ENCODE data around the gene ANKRD27.
"Not testable (repeated sequence)": the region's sequence is repeated elsewhere in the genome, so short reads cannot be mapped to it uniquely, and the experiment has no call there.

ANKRD27 gene

GRCh38 chr19:32688311-32688710 lies 13.3 kb upstream of the ANKRD27 start:
- DNase-seq: no peak

DNA sequence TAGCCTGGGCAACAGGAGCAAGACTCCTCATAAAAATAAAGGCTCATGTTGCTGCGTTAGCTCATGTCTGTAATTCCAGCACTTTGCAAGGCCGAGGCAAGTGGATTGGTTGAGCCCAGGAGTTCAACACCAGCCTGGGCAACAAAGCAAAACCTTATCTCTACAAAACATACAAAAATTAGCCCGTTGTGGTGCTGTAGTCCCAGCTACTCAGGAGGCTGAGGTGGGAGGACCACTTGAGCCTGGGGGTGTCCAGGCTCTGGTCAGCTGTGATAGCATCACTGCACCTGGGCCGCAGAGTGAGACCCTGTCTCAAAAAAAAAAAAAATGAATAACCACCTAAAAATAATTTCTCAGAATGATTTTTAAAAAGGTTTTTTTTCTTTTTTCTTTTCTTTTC lies 12.7 kb upstream of the ANKRD27 start:
- DNase-seq: no peak

GRCh38 chr19:32686847-32687475 lies 12.0 kb upstream of the ANKRD27 start:
- no peak for DNase-seq

- no peak for DNase-seq
These were observed 7.3 kb upstream of the ANKRD27 start for GRCh38 chr19:32682317-32682716.

- no peak for DNase-seq
These were observed 6.0 kb upstream of the ANKRD27 start for GRCh38 chr19:32680986-32681385.

DNA sequence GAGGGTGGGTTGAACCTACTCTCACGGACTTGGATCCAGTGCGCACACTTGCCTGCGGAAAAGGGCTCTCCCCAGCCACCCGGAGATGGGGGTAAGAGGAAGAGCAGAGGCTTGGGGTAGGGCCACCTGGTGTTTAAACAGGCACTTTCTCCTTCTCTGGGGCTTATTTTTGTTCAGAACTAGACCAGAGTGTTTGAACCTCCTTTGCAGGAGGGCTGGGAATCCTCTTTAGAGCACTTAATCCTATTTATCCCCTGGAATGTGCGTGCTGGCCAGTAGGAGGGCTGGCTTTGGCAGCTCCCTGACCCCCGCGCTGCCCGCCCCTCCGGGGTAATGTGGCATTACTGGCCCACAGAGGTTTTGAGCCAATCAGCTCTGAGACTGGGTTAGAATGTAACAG lies 2.7 kb upstream of the ANKRD27 start:
- peak; percentile 4 for DNase-seq

DNA sequence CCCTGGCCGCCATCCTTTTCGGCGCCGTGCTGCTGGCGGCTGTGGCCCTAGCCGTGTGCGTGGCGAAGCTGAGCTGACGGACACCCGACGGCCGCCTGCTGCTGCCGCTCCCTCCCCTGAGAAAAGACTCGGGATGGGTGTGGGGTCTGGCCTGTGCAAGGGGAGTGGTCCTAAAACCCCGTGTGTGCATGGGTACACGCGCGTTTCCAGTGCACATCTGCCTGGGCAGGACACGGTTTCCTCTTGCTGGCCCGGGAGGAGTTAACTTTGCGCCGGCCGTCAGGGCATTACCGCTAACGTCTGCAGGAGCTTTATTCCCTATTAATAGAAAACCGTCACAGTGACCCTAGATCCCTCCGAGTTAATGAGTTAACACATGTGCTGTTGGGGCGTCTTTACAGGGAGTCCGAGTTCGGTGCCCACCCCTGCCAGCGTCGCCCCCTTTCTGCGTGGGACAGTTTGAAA lies 1.9 kb upstream of the ANKRD27 start:
- no peak for DNase-seq

DNA sequence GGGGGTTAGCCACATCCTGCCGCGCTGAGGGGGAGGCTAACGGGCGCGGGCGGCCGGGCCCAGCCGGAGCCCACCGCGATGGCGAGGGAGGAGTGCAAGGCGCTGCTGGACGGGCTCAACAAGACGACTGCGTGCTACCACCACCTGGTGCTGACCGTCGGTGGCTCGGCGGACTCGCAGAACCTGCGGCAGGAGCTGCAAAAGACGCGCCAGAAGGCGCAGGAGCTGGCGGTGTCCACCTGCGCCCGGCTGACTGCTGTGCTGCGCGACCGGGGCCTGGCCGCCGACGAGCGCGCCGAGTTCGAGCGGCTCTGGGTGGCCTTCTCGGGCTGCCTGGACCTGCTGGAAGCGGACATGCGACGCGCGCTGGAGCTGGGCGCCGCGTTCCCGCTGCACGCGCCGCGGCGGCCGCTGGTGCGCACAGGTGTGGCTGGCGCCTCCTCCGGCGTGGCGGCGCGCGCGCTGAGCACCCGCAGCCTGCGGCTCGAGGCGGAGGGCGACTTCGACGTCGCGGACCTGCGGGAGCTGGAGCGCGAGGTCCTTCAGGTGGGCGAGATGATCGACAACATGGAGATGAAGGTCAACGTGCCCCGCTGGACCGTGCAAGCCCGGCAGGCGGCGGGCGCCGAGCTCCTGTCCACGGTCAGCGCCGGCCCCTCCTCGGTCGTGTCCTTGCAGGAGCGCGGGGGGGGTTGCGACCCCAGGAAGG lies 1.4 kb upstream of the ANKRD27 start:
- peak; percentile 82 for DNase-seq

GRCh38 chr19:32675720-32676185 lies 773 bp upstream of the ANKRD27 start, which contains the start of gene RGS9BP:
Gene RGS9BP (plus strand): TSS chr19:32675848. CDS start chr19:32676264, 416 bp downstream.
- DNase-seq: peak; percentile 75

DNA sequence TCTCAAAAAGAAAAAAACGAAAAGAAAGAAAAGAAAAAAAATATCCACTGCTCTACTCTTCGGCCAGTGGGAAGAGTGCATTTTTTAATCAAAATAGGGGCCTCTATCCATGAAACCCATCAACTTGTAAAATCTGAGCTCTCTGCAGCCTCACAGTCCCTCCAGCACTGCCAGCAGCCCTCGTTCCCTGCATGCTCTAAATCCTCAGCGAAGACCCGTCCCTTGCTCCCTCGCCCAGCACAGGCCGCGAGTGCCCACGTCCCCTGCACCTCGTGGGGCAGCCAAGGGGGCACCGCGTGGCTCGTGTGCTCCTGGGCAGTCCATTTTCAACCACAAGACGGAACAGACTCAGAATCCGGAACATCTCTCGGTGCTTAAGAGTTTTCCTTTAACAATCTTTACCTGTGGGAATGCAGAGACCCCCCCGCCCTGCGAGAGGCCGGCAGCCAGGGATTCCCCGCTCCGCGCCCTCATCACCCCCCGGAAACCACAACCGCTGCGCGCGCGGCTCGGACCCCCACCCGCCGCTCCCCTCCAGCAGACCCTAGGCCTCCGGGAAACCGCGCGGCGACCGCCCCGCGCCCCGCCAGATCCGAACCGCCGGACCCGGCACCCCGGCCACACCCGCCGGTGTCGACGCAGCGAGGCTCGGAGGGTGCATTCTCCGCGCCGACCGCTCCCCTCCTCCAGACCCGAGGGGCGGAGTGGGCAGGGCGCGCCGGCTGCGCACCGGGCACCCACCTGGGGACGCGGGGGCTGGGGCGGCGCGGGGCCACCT lies 638 bp downstream of the ANKRD27 start:
- DNase-seq: peak; percentile 60

- no peak for DNase-seq
These were observed 1.4 kb downstream of the ANKRD27 start for GRCh38 chr19:32673573-32673972.

DNA sequence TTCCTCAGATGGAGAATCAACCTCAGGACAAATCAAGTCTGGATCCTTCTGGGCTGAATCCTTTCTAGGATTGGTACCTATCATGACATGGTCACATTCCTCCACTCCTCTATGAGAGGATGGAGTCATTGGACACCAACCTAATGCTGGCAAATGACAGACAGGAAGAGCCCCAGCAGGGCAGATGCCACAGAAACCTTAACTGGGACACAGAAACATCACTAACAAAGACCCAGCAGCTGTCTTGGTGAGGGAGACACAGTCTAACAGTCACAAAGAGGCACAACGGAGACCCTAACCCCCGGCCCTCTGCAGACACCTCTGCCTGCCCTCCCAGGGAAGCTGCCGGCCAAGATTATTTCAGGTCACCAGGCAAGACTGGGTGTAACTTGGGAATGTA lies 2.1 kb downstream of the ANKRD27 start:
- DNase-seq: no peak

- no peak for DNase-seq
These were observed 2.9 kb downstream of the ANKRD27 start for GRCh38 chr19:32671883-32672593.

- DNase-seq: no peak
These were observed 5.7 kb downstream of the ANKRD27 start for GRCh38 chr19:32669310-32669709.

GRCh38 chr19:32666084-32666483 lies 8.9 kb downstream of the ANKRD27 start:
- no peak for DNase-seq

- no peak for DNase-seq
These were observed 12.8 kb downstream of the ANKRD27 start for GRCh38 chr19:32662186-32662585.

GRCh38 chr19:32661318-32661717 lies 13.7 kb downstream of the ANKRD27 start:
- DNase-seq: no peak

GRCh38 chr19:32658527-32658926 lies 16.5 kb downstream of the ANKRD27 start:
- no peak for DNase-seq

DNA sequence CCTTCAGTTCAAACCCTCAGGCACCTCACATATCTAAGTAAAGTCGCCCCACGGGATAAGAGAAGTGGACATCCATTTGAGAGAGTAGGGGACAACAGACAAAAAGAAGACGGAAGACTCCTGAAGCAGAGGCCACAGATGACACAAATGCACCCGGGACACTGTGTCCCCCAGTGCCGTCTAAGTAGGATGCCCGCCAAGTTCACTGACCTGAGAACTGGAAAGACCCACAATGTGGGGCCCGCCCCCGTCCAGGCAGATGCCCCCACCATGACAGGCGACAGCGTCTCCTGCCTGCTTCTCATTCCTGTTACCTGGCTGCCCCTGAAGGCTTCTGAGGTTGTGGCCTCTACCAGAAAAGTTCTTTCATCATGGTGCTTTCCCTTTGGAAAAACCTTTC lies 16.9 kb downstream of the ANKRD27 start:
- DNase-seq: no peak

GRCh38 chr19:32656379-32656778 lies 18.6 kb downstream of the ANKRD27 start:
- DNase-seq: not testable (repeated sequence)

GRCh38 chr19:32653599-32653915 lies 21.4 kb downstream of the ANKRD27 start:
- no peak for DNase-seq

GRCh38 chr19:32652894-32653598 lies 21.9 kb downstream of the ANKRD27 start:
- peak; percentile 90 for DNase-seq

Measured in NCI-H69 (cell line).